Left ventricle myocardium inferior (tissue), 1 donor: ENCODE data around the gene ADAMTSL3. TPM values are rescaled to one million over a fixed set of nuclear protein-coding genes. Genes with fewer than 3 reads are reported as not detected.

Experiments used
- DNase-seq: peaks from one replicate; pipeline ENCODE4 v3.0.0-alpha.2; 2020
- H3K27ac ChIP-seq: fragments of 200-600 bp; replicated peaks from 2 replicates; pipeline ENCODE4 v1.8.0; 2021
- H3K27me3 ChIP-seq: fragments of 200-600 bp; 2 replicates; pipeline ENCODE4 v1.8.0; 2021; ENCODE audit warnings: low read depth
- H3K36me3 ChIP-seq: fragments of 200-600 bp; 2 replicates; pipeline ENCODE4 v1.8.0; 2021
- H3K4me1 ChIP-seq: fragments of 200-600 bp; 2 replicates; pipeline ENCODE4 v1.8.0; 2021
- H3K4me3 ChIP-seq: fragments of 200-600 bp; 2 replicates; pipeline ENCODE4 v1.8.0; 2021; ENCODE audit warnings: mild to moderate bottlenecking, moderate library complexity
- H3K9me3 ChIP-seq: fragments of 200-600 bp; replicated peaks from 2 replicates; pipeline ENCODE4 v1.8.0; 2021
- CTCF ChIP-seq: fragments of 200-600 bp; IDR thresholded peaks from 2 replicates; pipeline ENCODE4 v1.8.0; 2021; ENCODE audit warnings: antibody characterized with exemption, mild to moderate bottlenecking, borderline replicate concordance
- intact Hi-C: fragments of 100-400 bp; cut with micrococcal nuclease; formaldehyde crosslinking; loops from one replicate; pipeline ENCODE4 v1.11.0; 2022
- total RNA-seq: library from RNA; stranded (reverse); fragmentation: NEBNext Ultra II Directional; extraction: Animal tissue kit (Norgen Biotek cat#: 25700); gene quantifications from one replicate; pipeline ENCODE4 v1.2.1, GENCODE V29; 2021
- donor health status: DM: no; HTN: yes; CAD: no; lungs with severe emphysema.

Gene ADAMTSL3
- total RNA-seq, 1 donor from 2014 or later: 11.9 TPM

GRCh38 chr15:83914906-83915305, 261.0 kb downstream of the ADAMTSL3 start:
- Histone ChIP-seq H3K9me3 (no peaks in the 10 kb centered on the region), H3K4me3 (no peak overlapping the region), H3K27me3 (no peaks in the 10 kb centered on the region), H3K27ac (no peak overlapping the region), H3K36me3 (peaks cover 20% of the 10 kb centered on the region), H3K4me1 (peaks cover 4% of the 10 kb centered on the region)
- TF ChIP-seq CTCF: no peak
- intact Hi-C loops: no loop called here
- DNase-seq: no peak

GRCh38 chr15:83917432-83917831, 263.5 kb downstream of the ADAMTSL3 start:
- intact Hi-C loops: no loop called here
- no peak for TF ChIP-seq CTCF

GRCh38 chr15:83918011-83918410, 264.1 kb downstream of the ADAMTSL3 start:
- no peak overlapping the region for H3K27ac ChIP-seq
- no peak overlapping the region for H3K4me3 ChIP-seq
- TF ChIP-seq CTCF: no peak
- H3K27me3 ChIP-seq: no peaks in the 10 kb centered on the region
- H3K36me3 ChIP-seq: peaks cover 20% of the 10 kb centered on the region
- no peak for DNase-seq
- no peaks in the 10 kb centered on the region for H3K9me3 ChIP-seq
- intact Hi-C loops: no loop called here
- peaks cover 4% of the 10 kb centered on the region for H3K4me1 ChIP-seq

More at GRCh38 chr15:83917432-83917831, 263.5 kb downstream of the ADAMTSL3 start:
- Histone ChIP-seq H3K27me3 (no peaks in the 10 kb centered on the region), H3K9me3 (no peaks in the 10 kb centered on the region), H3K27ac (no peak overlapping the region), H3K36me3 (peaks cover 20% of the 10 kb centered on the region), H3K4me1 (peaks cover 4% of the 10 kb centered on the region), H3K4me3 (no peak overlapping the region)
- no peak for DNase-seq

- Histone ChIP-seq H3K4me3 (no peak overlapping the region), H3K36me3 (peaks cover 6% of the 10 kb centered on the region), H3K9me3 (no peaks in the 10 kb centered on the region), H3K4me1 (peaks cover 4% of the 10 kb centered on the region), H3K27ac (no peak overlapping the region), H3K27me3 (no peaks in the 10 kb centered on the region)
- no peak for TF ChIP-seq CTCF
- intact Hi-C loops: no loop called here
- DNase-seq: no peak
These were observed 265.5 kb downstream of the ADAMTSL3 start for GRCh38 chr15:83919319-83919830.

- Histone ChIP-seq H3K36me3 (peaks cover 2% of the 10 kb centered on the region), H3K9me3 (no peaks in the 10 kb centered on the region), H3K4me3 (no peak overlapping the region), H3K27ac (no peak overlapping the region), H3K4me1 (peaks cover 4% of the 10 kb centered on the region), H3K27me3 (no peaks in the 10 kb centered on the region)
- intact Hi-C loops: no loop called here
- no peak for DNase-seq
- TF ChIP-seq CTCF: no peak
These were observed 266.1 kb downstream of the ADAMTSL3 start for GRCh38 chr15:83919978-83920510.
